Mesenchymal stem cell (in vitro differentiated cells and primary cell): ENCODE results near the gene NEGR1.

Source experiments
- DNase-seq: peaks from one replicate; pipeline ENCODE4 v3.0.0-alpha.2; 2013
- H2AFZ ChIP-seq: one replicate; pipeline ENCODE4 v1.6.1; 2013; ENCODE audit warnings: low read depth, mild to moderate bottlenecking, control low read depth, inconsistent platforms, low read length, moderate library complexity
- H2AK5ac ChIP-seq: 2 replicates; pipeline ENCODE4 v1.6.1; 2013; ENCODE audit warnings: low read length, moderate library complexity, mild to moderate bottlenecking, inconsistent platforms; ENCODE audit not compliant: severe bottlenecking
- H2BK120ac ChIP-seq: one replicate; pipeline ENCODE4 v1.6.1; 2013; ENCODE audit warnings: low read depth, mild to moderate bottlenecking, inconsistent platforms, low read length, moderate library complexity
- H2BK12ac ChIP-seq, 2 experiments: one replicate each; pipeline ENCODE4 v1.6.1; 2013; ENCODE audit warnings: inconsistent platforms in 2 of 2, low read length in 2 of 2, mild to moderate bottlenecking in 2 of 2, moderate library complexity in 2 of 2, control low read depth in 1 of 2
- H2BK15ac ChIP-seq: one replicate; pipeline ENCODE4 v1.6.1; 2013; ENCODE audit warnings: mild to moderate bottlenecking, low read depth, inconsistent platforms; ENCODE audit not compliant: poor library complexity, severe bottlenecking
- H2BK5ac ChIP-seq: 2 replicates; pipeline ENCODE4 v1.6.1; 2013; ENCODE audit warnings: low read depth, mild to moderate bottlenecking, low read length, control low read depth, inconsistent platforms; ENCODE audit not compliant: poor library complexity, severe bottlenecking
- H3K14ac ChIP-seq, 2 experiments: one replicate each; pipeline ENCODE4 v1.6.1; 2013; ENCODE audit warnings: inconsistent platforms in 2 of 2, low read length in 2 of 2, control low read depth in 1 of 2, mild to moderate bottlenecking in 1 of 2, moderate library complexity in 1 of 2
- H3K18ac ChIP-seq, 2 experiments: one replicate each; pipeline ENCODE4 v1.6.1; 2013; ENCODE audit warnings: inconsistent platforms in 2 of 2, low read length in 2 of 2, control low read depth in 1 of 2, low read depth in 1 of 2, mild to moderate bottlenecking in 1 of 2
- H3K23ac ChIP-seq, 2 experiments: one replicate each; pipeline ENCODE4 v1.6.1; 2013; ENCODE audit warnings: inconsistent platforms in 2 of 2, low read length in 2 of 2, mild to moderate bottlenecking in 2 of 2, moderate library complexity in 2 of 2, control low read depth in 1 of 2
- H3K27ac ChIP-seq: 2 replicates; pipeline ENCODE4 v1.5.1; 2013; ENCODE audit warnings: mild to moderate bottlenecking, moderate library complexity, low read length, control low read depth, inconsistent platforms; ENCODE audit not compliant: poor library complexity, severe bottlenecking
- H3K27me3 ChIP-seq, 2 experiments: 2 replicates each; pipeline versions ENCODE4 v1.6.1 to v1.7.0; 2013; ENCODE audit warnings: low read length in 2 of 2, mild to moderate bottlenecking in 2 of 2, moderate library complexity in 2 of 2, control low read depth in 1 of 2, inconsistent platforms in 1 of 2; ENCODE audit not compliant: control insufficient read depth in 1 of 2, insufficient read depth in 1 of 2
- H3K36me3 ChIP-seq, 2 experiments: 2 replicates each; pipeline versions ENCODE4 v1.6.1 to v1.7.0; 2013; ENCODE audit warnings: low read length in 2 of 2, control low read depth in 1 of 2, inconsistent platforms in 1 of 2, low read depth in 1 of 2, mild to moderate bottlenecking in 1 of 2; ENCODE audit not compliant: insufficient read depth in 2 of 2, control insufficient read depth in 1 of 2
- H3K4ac ChIP-seq, 2 experiments: one replicate each; pipeline ENCODE4 v1.6.1; 2013; ENCODE audit warnings: inconsistent platforms in 2 of 2, low read length in 2 of 2, mild to moderate bottlenecking in 2 of 2, moderate library complexity in 2 of 2, control low read depth in 1 of 2, low read depth in 1 of 2
- H3K4me1 ChIP-seq: 2 replicates; pipeline ENCODE4 v1.6.1; 2013; ENCODE audit warnings: low read depth, low read length, control low read depth; ENCODE audit not compliant: control insufficient read depth, insufficient read depth
- H3K4me2 ChIP-seq: 2 replicates; pipeline ENCODE4 v1.6.1; 2013; ENCODE audit warnings: low read length, mild to moderate bottlenecking, inconsistent platforms; ENCODE audit not compliant: poor library complexity, severe bottlenecking
- H3K4me3 ChIP-seq, 2 experiments: 2 replicates each; pipeline versions ENCODE4 v1.5.1 to v1.7.0; 2013; ENCODE audit warnings: low read length in 2 of 2, mild to moderate bottlenecking in 2 of 2, control low read depth in 1 of 2, low read depth in 1 of 2; ENCODE audit not compliant: insufficient read depth in 1 of 2
- H3K79me1 ChIP-seq: replicated peaks from 2 replicates; pipeline ENCODE4 v1.6.1; 2013; ENCODE audit warnings: mild to moderate bottlenecking, control low read depth, low read length, inconsistent platforms; ENCODE audit not compliant: poor library complexity, severe bottlenecking
- H3K9ac ChIP-seq: 2 replicates; pipeline ENCODE4 v1.7.0; 2013; ENCODE audit warnings: mild to moderate bottlenecking, low read length, moderate library complexity
- H3K9me3 ChIP-seq: 2 replicates; pipeline ENCODE4 v1.7.0; 2013; ENCODE audit warnings: mild to moderate bottlenecking, low read length; ENCODE audit not compliant: control insufficient read depth
- H4K8ac ChIP-seq: one replicate; pipeline ENCODE4 v1.6.1; 2013; ENCODE audit warnings: inconsistent platforms, mild to moderate bottlenecking, low read length, moderate library complexity
- H4K91ac ChIP-seq: one replicate; pipeline ENCODE4 v1.6.1; 2013; ENCODE audit warnings: mild to moderate bottlenecking, low read length, inconsistent platforms
- WGBS: methylation state at CpG from one replicate; pipeline ENCODE4 v1.1.7; 2013; ENCODE audit warnings: mixed read lengths; 5-methylcytosine and 5-hydroxymethylcytosine counted together

The NEGR1 gene

DNA sequence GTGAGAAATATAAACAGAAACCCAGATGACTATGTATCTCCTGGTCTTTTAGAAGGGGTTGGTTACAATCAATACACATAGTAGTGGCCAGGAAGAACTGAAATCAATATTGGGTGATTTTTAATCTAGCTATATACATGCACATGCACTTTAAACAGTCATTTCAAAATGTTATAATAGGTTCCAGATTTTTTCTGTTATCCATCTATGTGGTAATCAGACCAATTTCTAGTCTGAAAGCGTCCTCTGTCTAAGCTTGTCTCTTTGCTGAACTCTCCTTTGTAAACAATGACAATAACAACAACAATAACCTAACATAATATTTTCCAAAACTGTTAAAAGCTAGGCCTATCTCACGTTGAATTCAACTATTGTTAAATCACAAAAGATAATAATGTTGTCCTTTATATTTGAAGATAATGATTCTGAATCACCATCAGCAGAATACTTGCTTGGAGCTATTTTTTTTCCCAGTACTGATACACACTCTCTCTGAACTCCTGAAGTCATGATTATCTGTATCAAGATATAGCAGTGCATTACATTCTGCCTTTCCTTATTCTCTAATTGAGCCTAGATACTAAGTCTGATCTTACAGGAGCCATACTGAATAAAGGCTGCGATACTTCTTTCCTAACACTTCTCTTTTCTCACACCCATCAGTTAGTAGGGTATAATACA is 704.7 kb downstream of the NEGR1 start:
- H3K36me3 ChIP-seq = peaks cover 0 to 3% of the 10 kb centered on the region in 2 experiments
- no peak overlapping the region for H3K4me2 ChIP-seq
- no peak overlapping the region for H2AK5ac ChIP-seq
- H4K8ac ChIP-seq = no peak overlapping the region
- no peaks in the 10 kb centered on the region for H3K9me3 ChIP-seq
- no peak overlapping the region for H3K9ac ChIP-seq
- no peak for DNase-seq
- no peak overlapping the region for H2BK120ac ChIP-seq
- no peak overlapping the region for H3K27ac ChIP-seq
- no peaks in the 10 kb centered on the region for H3K4me1 ChIP-seq
- 84% methylated on average over 1 of the region's 3 CpGs for WGBS
- H3K4me3 ChIP-seq = no peak overlapping the region
- no peak overlapping the region for H3K18ac ChIP-seq
- H3K27me3 ChIP-seq = no peaks in the 10 kb centered on the region
- H2AFZ ChIP-seq = no peak overlapping the region
- H2BK15ac ChIP-seq = no peak overlapping the region
- H2BK5ac ChIP-seq = no peak overlapping the region
- H3K23ac ChIP-seq = no peak overlapping the region
- no peak overlapping the region for H2BK12ac ChIP-seq
- no peak overlapping the region for H3K14ac ChIP-seq
- no peak overlapping the region for H3K4ac ChIP-seq
- H3K79me1 ChIP-seq = peaks cover 2% of the 10 kb centered on the region
- no peak overlapping the region for H4K91ac ChIP-seq

DNA sequence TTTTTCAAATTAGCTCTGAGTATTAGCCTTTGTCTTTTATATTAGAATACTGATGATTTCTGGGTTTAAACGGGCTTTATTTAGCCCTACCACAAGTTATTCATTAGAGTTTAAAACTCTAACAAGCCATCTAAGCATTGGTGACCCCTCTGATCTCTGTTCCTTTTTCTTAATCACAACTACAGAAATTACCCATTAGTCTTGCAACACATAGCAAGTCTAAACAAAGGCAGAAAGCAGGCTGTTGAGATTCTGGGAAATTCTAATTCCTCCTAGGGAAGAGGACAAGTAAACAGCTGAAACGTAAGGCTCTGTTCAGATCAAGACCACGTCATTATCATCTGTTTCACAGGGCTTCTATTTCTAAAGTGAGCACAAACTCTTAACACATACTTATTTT is 710.3 kb downstream of the NEGR1 start:
- Histone ChIP-seq H3K79me1 (no peaks in the 10 kb centered on the region), H3K4me3 (no peak overlapping the region), H3K27ac (no peak overlapping the region), H4K91ac (no peak overlapping the region), H3K23ac (no peak overlapping the region), H2BK120ac (no peak overlapping the region), H3K4ac (no peak overlapping the region), H3K9ac (no peak overlapping the region), H2BK5ac (no peak overlapping the region), H3K4me2 (no peak overlapping the region), H2BK12ac (no peak overlapping the region), H2AFZ (no peak overlapping the region), H2BK15ac (no peak overlapping the region), H3K27me3 (no peaks in the 10 kb centered on the region), H4K8ac (no peak overlapping the region), H3K9me3 (no peaks in the 10 kb centered on the region), H3K18ac (no peak overlapping the region), H3K4me1 (no peaks in the 10 kb centered on the region), H3K14ac (no peak overlapping the region), H3K36me3 (peaks cover 0 to 3% of the 10 kb centered on the region in 2 experiments), H2AK5ac (no peak overlapping the region)
- WGBS = 60% methylated on average over 3 of the region's 3 CpGs
- peak; percentile 36 for DNase-seq

DNA sequence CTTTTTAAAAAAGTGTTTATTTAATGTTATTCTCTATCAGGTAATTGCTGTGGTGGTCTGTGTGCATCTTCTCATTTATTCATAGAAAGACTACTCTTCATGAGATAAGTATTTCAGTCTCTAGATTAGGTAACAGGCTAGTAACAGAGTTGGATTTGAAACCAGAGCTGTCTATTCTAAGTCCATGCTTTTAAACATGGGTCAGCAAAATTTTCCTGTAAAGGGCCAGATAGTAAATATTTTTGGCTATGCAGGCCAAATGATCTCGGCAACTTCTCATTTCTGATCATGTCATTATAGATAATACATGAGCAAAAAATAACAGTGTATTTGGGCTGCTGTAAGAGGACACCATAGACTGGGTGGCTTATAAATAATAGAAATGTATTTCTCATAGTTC is 715.9 kb downstream of the NEGR1 start:
- no CpG with 5 or more reads among the region's 1 CpG for WGBS
- Histone ChIP-seq H3K9ac (no peak overlapping the region), H4K8ac (no peak overlapping the region), H4K91ac (no peak overlapping the region), H3K23ac (no peak overlapping the region), H3K14ac (no peak overlapping the region), H3K36me3 (no peaks in the 10 kb centered on the region), H2BK12ac (no peak overlapping the region), H3K27me3 (no peaks in the 10 kb centered on the region), H3K79me1 (no peaks in the 10 kb centered on the region), H2AK5ac (no peak overlapping the region), H3K18ac (no peak overlapping the region), H3K4me3 (no peak overlapping the region), H2BK15ac (no peak overlapping the region), H3K4me2 (no peak overlapping the region), H2BK120ac (no peak overlapping the region), H3K4me1 (no peaks in the 10 kb centered on the region), H3K9me3 (no peaks in the 10 kb centered on the region), H2AFZ (no peak overlapping the region), H3K4ac (no peak overlapping the region), H3K27ac (no peak overlapping the region), H2BK5ac (no peak overlapping the region)
- no peak for DNase-seq

DNA sequence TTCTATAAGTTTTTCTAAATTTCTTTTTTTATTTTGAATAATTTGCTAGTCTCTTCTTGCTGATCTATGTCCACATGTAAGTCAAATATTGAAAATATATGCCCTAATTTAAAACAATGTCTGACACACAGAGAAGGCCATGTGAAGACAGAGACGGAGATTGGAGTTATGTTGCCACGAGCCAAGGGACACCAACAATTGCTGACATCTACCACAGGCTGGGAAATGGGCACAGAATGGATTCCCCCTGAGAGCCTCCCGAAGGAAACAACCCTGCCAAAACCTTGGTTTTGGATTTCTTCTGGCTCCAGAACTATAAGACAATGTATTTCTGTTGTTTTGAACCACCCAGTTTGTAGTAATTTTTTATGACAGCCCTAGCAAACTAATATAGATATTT is 716.5 kb downstream of the NEGR1 start:
- no peaks in the 10 kb centered on the region for H3K27me3 ChIP-seq

More for the DNA sequence above, 716.5 kb downstream of the NEGR1 start:
- H2BK12ac ChIP-seq = no peak overlapping the region
- 61% methylated on average over 2 of the region's 3 CpGs for WGBS
- H3K79me1 ChIP-seq = no peaks in the 10 kb centered on the region
- no peak overlapping the region for H4K8ac ChIP-seq
- H3K4me3 ChIP-seq = no peak overlapping the region
- H3K27ac ChIP-seq = no peak overlapping the region
- no peak overlapping the region for H3K18ac ChIP-seq
- no peak overlapping the region for H3K9ac ChIP-seq
- no peak overlapping the region for H3K23ac ChIP-seq
- H3K4me1 ChIP-seq = no peaks in the 10 kb centered on the region
- no peak overlapping the region for H2BK120ac ChIP-seq
- H4K91ac ChIP-seq = no peak overlapping the region
- no peaks in the 10 kb centered on the region for H3K9me3 ChIP-seq
- H2AK5ac ChIP-seq = no peak overlapping the region
- H3K36me3 ChIP-seq = no peaks in the 10 kb centered on the region
- no peak overlapping the region for H3K4ac ChIP-seq
- H2BK5ac ChIP-seq = no peak overlapping the region
- H3K14ac ChIP-seq = no peak overlapping the region
- no peak overlapping the region for H3K4me2 ChIP-seq
- H2BK15ac ChIP-seq = no peak overlapping the region
- no peak overlapping the region for H2AFZ ChIP-seq
- no peak for DNase-seq
